ENCODE data around the gene FAM83F.

The FAM83F gene

DNA sequence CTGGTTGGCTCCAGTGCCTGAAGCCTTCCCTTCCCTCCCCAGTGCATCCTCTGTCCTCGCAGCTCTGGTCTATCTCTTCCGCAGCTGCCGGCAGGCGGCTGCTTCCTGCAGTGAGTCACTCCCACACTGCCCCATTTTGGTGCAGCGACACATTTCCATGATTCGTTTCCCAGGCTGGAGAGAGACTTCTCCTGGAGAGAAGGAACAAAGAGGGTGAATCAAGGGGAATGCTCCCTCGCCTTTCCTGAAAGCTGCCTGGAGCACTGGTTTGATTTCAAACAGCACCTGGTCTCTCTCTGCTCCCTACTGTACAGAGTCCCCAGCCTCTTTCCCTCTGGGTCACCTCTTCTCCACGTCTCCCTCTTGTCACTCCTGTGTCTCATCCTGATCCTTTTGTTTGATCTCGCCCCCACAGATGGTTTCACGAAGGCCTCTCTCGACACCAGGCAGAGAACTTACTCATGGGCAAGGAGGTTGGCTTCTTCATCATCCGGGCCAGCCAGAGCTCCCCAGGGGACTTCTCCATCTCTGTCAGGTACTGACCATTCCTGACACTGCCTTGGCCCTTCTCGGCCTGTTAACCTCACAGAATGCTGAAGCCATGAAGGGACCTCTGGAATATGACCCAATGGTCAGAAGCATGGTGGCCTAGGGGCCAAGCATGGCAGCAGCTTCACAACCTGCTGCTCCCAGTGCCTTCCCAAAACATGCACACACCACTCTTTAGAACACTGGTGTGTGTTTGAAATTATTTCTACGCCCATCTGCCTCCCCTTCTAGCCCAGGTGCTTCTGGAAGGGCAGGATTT is 34.9 kb upstream of the FAM83F start, which contains the start of gene TMA7B:
Gene TMA7B (plus strand): TSS at position 758 of the 808 bp plus-strand sequence. CDS start 3,978 bp downstream, outside the sequence.
- peak; percentile 43 for DNase-seq (ENCODE audit: low read depth, low spot score)
- H3K27me3 ChIP-seq (ENCODE audit: insufficient read depth, insufficient read length) = no peaks in the 10 kb centered on the region
- no peak for TF ChIP-seq ZNF274 (IDR thresholded peaks at IDR 0.05; ENCODE audit: low read depth, low read length)
- TF ChIP-seq SUZ12 (IDR thresholded peaks at IDR 0.05; ENCODE audit: extremely low read depth, insufficient read depth, insufficient read length) = no peak
- no peak for TF ChIP-seq YY1 (IDR thresholded peaks at IDR 0.05; ENCODE audit: insufficient read depth, insufficient read length)

DNA sequence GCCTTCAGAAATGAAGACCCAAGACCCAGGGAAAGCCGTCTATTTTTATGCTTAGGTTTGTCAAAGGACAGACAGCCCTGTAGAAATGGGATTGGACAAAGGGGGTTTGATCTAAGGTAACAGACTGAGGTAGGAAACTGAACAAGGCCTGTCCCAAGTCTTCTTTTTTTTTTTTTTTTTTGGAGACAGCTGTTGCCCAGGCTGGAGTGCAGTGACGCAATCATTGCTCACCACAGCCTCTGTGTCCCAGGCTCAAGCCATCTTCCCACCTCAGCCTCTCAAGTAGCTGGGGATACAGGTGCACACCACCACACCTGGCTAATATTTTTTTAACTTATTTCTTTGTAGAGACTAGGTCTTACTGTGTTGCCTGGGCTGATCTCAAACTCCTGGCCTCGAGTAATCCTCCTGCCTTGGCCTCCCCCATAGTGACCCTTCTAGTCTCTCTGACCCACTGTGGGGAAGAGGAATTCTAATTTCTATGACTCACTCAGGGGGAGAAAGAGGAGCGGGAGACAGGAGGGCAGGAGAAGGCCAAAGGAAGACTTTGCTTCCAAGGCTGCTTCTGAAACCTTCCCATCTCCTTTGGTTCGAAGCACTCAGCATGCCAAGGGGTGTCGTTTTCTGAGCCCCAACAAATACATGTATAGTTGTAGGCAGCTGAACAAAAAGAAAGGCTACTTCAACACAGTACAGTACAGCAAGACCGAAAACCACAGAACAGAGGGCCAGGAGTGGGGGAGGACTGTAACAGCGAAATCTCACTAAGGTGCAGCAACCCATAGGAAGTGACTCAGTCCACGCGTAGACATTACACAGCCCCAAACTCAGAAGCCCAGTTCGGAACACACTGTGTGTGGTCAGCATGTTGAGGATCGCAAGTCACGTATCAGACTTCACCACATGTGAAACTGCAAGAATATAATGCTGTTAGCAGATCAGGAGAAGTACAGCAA is 33.7 kb upstream of the FAM83F start:
- H3K9ac ChIP-seq (ENCODE audit: insufficient read length, low read depth) = no peak overlapping the region
- TF ChIP-seq ZNF274 (IDR thresholded peaks at IDR 0.05; ENCODE audit: low read depth, low read length) (no peak), SUZ12 (IDR thresholded peaks at IDR 0.05; ENCODE audit: extremely low read depth, insufficient read depth, insufficient read length) (no peak), YY1 (IDR thresholded peaks at IDR 0.05; ENCODE audit: insufficient read depth, insufficient read length) (no peak)
- no peak overlapping the region for H3K4me3 ChIP-seq (ENCODE audit: insufficient read length, low read depth)
- no peaks in the 10 kb centered on the region for H3K27me3 ChIP-seq (ENCODE audit: insufficient read depth, insufficient read length)
- DNase-seq (ENCODE audit: low read depth, low spot score) = no peak
- no peaks in the 10 kb centered on the region for H3K9me3 ChIP-seq (ENCODE audit: insufficient read depth, low read length)
- H3K4me1 ChIP-seq (ENCODE audit: insufficient read depth, insufficient read length) = peaks cover 7% of the 10 kb centered on the region
- H3K36me3 ChIP-seq (ENCODE audit: insufficient read depth, insufficient read length, low read length) = no peaks in the 10 kb centered on the region

More for the DNA sequence above, 34.9 kb upstream of the FAM83F start, which contains the start of gene TMA7B:
- Histone ChIP-seq H3K9me3 (ENCODE audit: insufficient read depth, low read length) (no peaks in the 10 kb centered on the region), H3K4me3 (ENCODE audit: insufficient read length, low read depth) (no peak within 1 kb of the TSS), H3K9ac (ENCODE audit: insufficient read length, low read depth) (no peak within 1 kb of the TSS), H3K4me1 (ENCODE audit: insufficient read depth, insufficient read length) (peaks cover 7% of the 10 kb centered on the region), H3K36me3 (ENCODE audit: insufficient read depth, insufficient read length, low read length) (no peaks in the 10 kb centered on the region)

DNA sequence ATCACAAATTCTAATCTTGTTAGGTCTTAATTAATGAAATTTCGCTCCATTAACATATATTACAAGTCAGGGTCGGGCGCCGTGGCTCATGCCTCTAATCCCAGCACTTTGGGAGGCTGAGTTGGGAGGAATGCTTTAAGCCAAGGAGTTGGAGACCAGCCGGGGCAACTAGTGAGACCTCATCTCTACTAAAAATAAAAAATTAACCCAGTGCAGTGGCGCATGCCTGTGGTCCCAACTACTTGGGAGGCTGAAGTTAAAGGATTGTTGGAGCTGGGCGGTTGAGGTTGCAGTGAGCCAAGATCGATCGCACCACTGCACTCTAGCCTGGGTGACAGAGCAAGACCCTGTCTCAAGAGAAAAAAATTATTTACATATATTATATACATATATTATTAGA is 32.7 kb upstream of the FAM83F start:
- Histone ChIP-seq H3K9me3 (ENCODE audit: insufficient read depth, low read length) (no peaks in the 10 kb centered on the region), H3K9ac (ENCODE audit: insufficient read length, low read depth) (no peak overlapping the region), H3K4me1 (ENCODE audit: insufficient read depth, insufficient read length) (peaks cover 7% of the 10 kb centered on the region), H3K36me3 (ENCODE audit: insufficient read depth, insufficient read length, low read length) (no peaks in the 10 kb centered on the region), H3K4me3 (ENCODE audit: insufficient read length, low read depth) (no peak overlapping the region), H3K27me3 (ENCODE audit: insufficient read depth, insufficient read length) (no peaks in the 10 kb centered on the region)
- TF ChIP-seq SUZ12 (IDR thresholded peaks at IDR 0.05; ENCODE audit: extremely low read depth, insufficient read depth, insufficient read length) (no peak), ZNF274 (IDR thresholded peaks at IDR 0.05; ENCODE audit: low read depth, low read length) (no peak), YY1 (IDR thresholded peaks at IDR 0.05; ENCODE audit: insufficient read depth, insufficient read length) (no peak)
- no peak for DNase-seq (ENCODE audit: low read depth, low spot score)

- no peak for DNase-seq (ENCODE audit: low read depth, low spot score)
- Histone ChIP-seq H3K9ac (ENCODE audit: insufficient read length, low read depth) (no peak overlapping the region), H3K36me3 (ENCODE audit: insufficient read depth, insufficient read length, low read length) (no peaks in the 10 kb centered on the region), H3K4me1 (ENCODE audit: insufficient read depth, insufficient read length) (peaks cover 3% of the 10 kb centered on the region), H3K4me3 (ENCODE audit: insufficient read length, low read depth) (no peak overlapping the region), H3K27me3 (ENCODE audit: insufficient read depth, insufficient read length) (no peaks in the 10 kb centered on the region), H3K9me3 (ENCODE audit: insufficient read depth, low read length) (no peaks in the 10 kb centered on the region)
- TF ChIP-seq SUZ12 (IDR thresholded peaks at IDR 0.05; ENCODE audit: extremely low read depth, insufficient read depth, insufficient read length) = no peak
- no peak for TF ChIP-seq YY1 (IDR thresholded peaks at IDR 0.05; ENCODE audit: insufficient read depth, insufficient read length)
- no peak for TF ChIP-seq ZNF274 (IDR thresholded peaks at IDR 0.05; ENCODE audit: low read depth, low read length)
These were observed 29.0 kb upstream of the FAM83F start for GRCh38 chr22:39965748-39966147.

GRCh38 chr22:39966470-39966869 is 28.3 kb upstream of the FAM83F start:
- no peak for DNase-seq (ENCODE audit: low read depth, low spot score)
- no peaks in the 10 kb centered on the region for H3K36me3 ChIP-seq (ENCODE audit: insufficient read depth, insufficient read length, low read length)
- peaks cover 3% of the 10 kb centered on the region for H3K4me1 ChIP-seq (ENCODE audit: insufficient read depth, insufficient read length)
- no peaks in the 10 kb centered on the region for H3K27me3 ChIP-seq (ENCODE audit: insufficient read depth, insufficient read length)
- no peak for TF ChIP-seq YY1 (IDR thresholded peaks at IDR 0.05; ENCODE audit: insufficient read depth, insufficient read length)
- no peak for TF ChIP-seq SUZ12 (IDR thresholded peaks at IDR 0.05; ENCODE audit: extremely low read depth, insufficient read depth, insufficient read length)
- TF ChIP-seq ZNF274 (IDR thresholded peaks at IDR 0.05; ENCODE audit: low read depth, low read length) = no peak
- no peak overlapping the region for H3K4me3 ChIP-seq (ENCODE audit: insufficient read length, low read depth)
- H3K9ac ChIP-seq (ENCODE audit: insufficient read length, low read depth) = no peak overlapping the region
- H3K9me3 ChIP-seq (ENCODE audit: insufficient read depth, low read length) = no peaks in the 10 kb centered on the region

GRCh38 chr22:39967103-39967829 is 27.5 kb upstream of the FAM83F start:
- no peak overlapping the region for H3K9ac ChIP-seq (ENCODE audit: insufficient read length, low read depth)
- no peaks in the 10 kb centered on the region for H3K9me3 ChIP-seq (ENCODE audit: insufficient read depth, low read length)
- peaks cover 3% of the 10 kb centered on the region for H3K4me1 ChIP-seq (ENCODE audit: insufficient read depth, insufficient read length)
- no peak for TF ChIP-seq ZNF274 (IDR thresholded peaks at IDR 0.05; ENCODE audit: low read depth, low read length)
- TF ChIP-seq SUZ12 (IDR thresholded peaks at IDR 0.05; ENCODE audit: extremely low read depth, insufficient read depth, insufficient read length) = no peak
- no peak for TF ChIP-seq YY1 (IDR thresholded peaks at IDR 0.05; ENCODE audit: insufficient read depth, insufficient read length)
- H3K4me3 ChIP-seq (ENCODE audit: insufficient read length, low read depth) = no peak overlapping the region
- DNase-seq (ENCODE audit: low read depth, low spot score) = no peak
- no peaks in the 10 kb centered on the region for H3K27me3 ChIP-seq (ENCODE audit: insufficient read depth, insufficient read length)
- H3K36me3 ChIP-seq (ENCODE audit: insufficient read depth, insufficient read length, low read length) = no peaks in the 10 kb centered on the region
